WTC11 (cell line): ENCODE measurements around the gene TAF5L. TPM values are rescaled to one million over a fixed set of nuclear protein-coding genes. Genes with fewer than 3 reads are reported as not detected.
A peak's percentile ranks its signal among the peaks of the same experiment; 100 is the strongest.

ENCODE experiments used
- ARID4B ChIP-seq: sonication (generic); formaldehyde crosslinking; IDR thresholded peaks from 2 replicates; pipeline ENCODE4 v1.8.0; 2023; ENCODE audit warnings: missing genetic modification reagents, mild to moderate bottlenecking, borderline replicate concordance
- ATF1 ChIP-seq: sonication (generic); formaldehyde crosslinking; IDR thresholded peaks from 2 replicates; pipeline ENCODE4 v1.8.1; 2023; ENCODE audit warnings: mild to moderate bottlenecking, moderate library complexity, missing genetic modification reagents
- ATF3 ChIP-seq: sonication (generic); formaldehyde crosslinking; conservative IDR thresholded peaks from 2 replicates; pipeline ENCODE4 v1.8.1; 2022; ENCODE audit warnings: mild to moderate bottlenecking, missing genetic modification reagents
- CBFB ChIP-seq: sonication (generic); formaldehyde crosslinking; IDR thresholded peaks from 2 replicates; pipeline ENCODE4 v1.8.1; 2022; ENCODE audit warnings: mild to moderate bottlenecking, low read depth, missing genetic modification reagents
- CDX4 ChIP-seq: fragments of 250-450 bp; sonication (Bioruptor Pico); IDR thresholded peaks from 2 replicates; pipeline ENCODE4 v1.9.0; 2021; ENCODE audit warnings: moderate library complexity, mild to moderate bottlenecking, inconsistent platforms, borderline replicate concordance
- CTCF ChIP-seq: fragments of 200-600 bp; IDR thresholded peaks from 2 replicates; pipeline ENCODE4 v1.8.0; 2022; ENCODE audit warnings: antibody characterized with exemption
- E2F4 ChIP-seq: sonication (generic); formaldehyde crosslinking; IDR thresholded peaks from 2 replicates; pipeline ENCODE4 v1.8.1; 2022; ENCODE audit warnings: low read depth, mild to moderate bottlenecking, moderate library complexity, missing genetic modification reagents, borderline replicate concordance
- ERG ChIP-seq: fragments of 250-450 bp; sonication (Bioruptor Pico); IDR thresholded peaks from 2 replicates; pipeline ENCODE4 v1.8.0; 2021; ENCODE audit warnings: mild to moderate bottlenecking
- FOXK1 ChIP-seq: sonication (generic); formaldehyde crosslinking; IDR thresholded peaks from 2 replicates; pipeline ENCODE4 v1.8.0; 2022; ENCODE audit warnings: mild to moderate bottlenecking, moderate library complexity, missing genetic modification reagents
- GABPB1 ChIP-seq: sonication (generic); formaldehyde crosslinking; IDR thresholded peaks from 2 replicates; pipeline ENCODE4 v1.8.1; 2023; ENCODE audit warnings: mild to moderate bottlenecking, missing genetic modification reagents
- IRF1 ChIP-seq: sonication (generic); formaldehyde crosslinking; IDR thresholded peaks from 2 replicates; pipeline ENCODE4 v1.8.0; 2023; ENCODE audit warnings: missing genetic modification reagents
- JUN ChIP-seq: sonication (generic); formaldehyde crosslinking; IDR thresholded peaks from 2 replicates; pipeline ENCODE4 v1.8.0; 2023; ENCODE audit warnings: mild to moderate bottlenecking, missing genetic modification reagents
- KAT7 ChIP-seq: sonication (generic); formaldehyde crosslinking; IDR thresholded peaks from 2 replicates; pipeline ENCODE4 v1.8.1; 2023; ENCODE audit warnings: missing genetic modification reagents, mild to moderate bottlenecking, borderline replicate concordance
- MYBL2 ChIP-seq: sonication (generic); formaldehyde crosslinking; IDR thresholded peaks from 2 replicates; pipeline ENCODE4 v1.8.1; 2023; ENCODE audit warnings: mild to moderate bottlenecking, moderate library complexity, missing genetic modification reagents
- NFE2L1 ChIP-seq: sonication (generic); formaldehyde crosslinking; IDR thresholded peaks from 2 replicates; pipeline ENCODE4 v1.8.1; 2023; ENCODE audit warnings: missing genetic modification reagents
- NFYB ChIP-seq: sonication (generic); formaldehyde crosslinking; conservative IDR thresholded peaks from 2 replicates; pipeline ENCODE4 v1.8.0; 2022; ENCODE audit warnings: low read depth, missing genetic modification reagents
- NR1H2 ChIP-seq: sonication (generic); formaldehyde crosslinking; IDR thresholded peaks from 2 replicates; pipeline ENCODE4 v1.9.0; 2021; ENCODE audit warnings: mild to moderate bottlenecking, moderate library complexity, missing genetic modification reagents
- OVOL2 ChIP-seq: fragments of 250-450 bp; sonication (Bioruptor Pico); IDR thresholded peaks from 2 replicates; pipeline ENCODE4 v1.9.0; 2021; ENCODE audit warnings: mild to moderate bottlenecking, borderline replicate concordance
- SOX15 ChIP-seq: fragments of 250-450 bp; sonication (Bioruptor Pico); IDR thresholded peaks from 2 replicates; pipeline ENCODE4 v1.9.0; 2021; ENCODE audit warnings: mild to moderate bottlenecking
- SP1 ChIP-seq: sonication (generic); formaldehyde crosslinking; conservative IDR thresholded peaks from 2 replicates; pipeline ENCODE4 v1.8.1; 2022; ENCODE audit warnings: missing genetic modification reagents
- ZNF121 ChIP-seq: sonication (generic); formaldehyde crosslinking; IDR thresholded peaks from 2 replicates; pipeline ENCODE4 v1.8.0; 2023; ENCODE audit warnings: missing genetic modification reagents
- ZNF281 ChIP-seq: sonication (generic); formaldehyde crosslinking; IDR thresholded peaks from 2 replicates; pipeline ENCODE4 v1.8.0; 2023; ENCODE audit warnings: mild to moderate bottlenecking, missing genetic modification reagents
- total RNA-seq: library from RNA; stranded (reverse); gene quantifications from 3 replicates; pipeline ENCODE4 v1.2.3, GENCODE V29; 2021

The TAF5L gene
- total RNA-seq, 1 experiment from 2014 or later = 23.8 TPM

- TF ChIP-seq ZNF281 (CRISPR knock-in tag) = no peak
- no peak for TF ChIP-seq JUN (CRISPR knock-in tag)
- TF ChIP-seq CBFB (CRISPR knock-in tag) = peak; percentile 88
- TF ChIP-seq NR1H2 = no peak
- no peak for TF ChIP-seq SOX15 (CRISPR knock-in tag)
- TF ChIP-seq CTCF = no peak
- TF ChIP-seq SP1 (CRISPR knock-in tag) = peak; percentile 82
- TF ChIP-seq FOXK1 (CRISPR knock-in tag) = peak; percentile 94
- no peak for TF ChIP-seq ATF3 (CRISPR knock-in tag)
- no peak for TF ChIP-seq CDX4 (CRISPR knock-in tag)
- TF ChIP-seq MYBL2 = peak; percentile 59; the same call in 1 of the 2 replicates
- no peak for TF ChIP-seq ZNF121 (CRISPR knock-in tag)
- no peak for TF ChIP-seq OVOL2 (CRISPR knock-in tag)
- TF ChIP-seq NFE2L1 (CRISPR knock-in tag) = no peak
- no peak for TF ChIP-seq KAT7 (CRISPR knock-in tag)
- peak; percentile 69 for TF ChIP-seq NFYB (CRISPR knock-in tag)
- no peak for TF ChIP-seq ERG
- TF ChIP-seq ARID4B = peak; percentile 33; the same call in 1 of the 2 replicates
- peak; percentile 17; the same call in 1 of the 2 replicates for TF ChIP-seq IRF1
- TF ChIP-seq E2F4 (CRISPR knock-in tag) = peak; percentile 52; the same call in 1 of the 2 replicates
- TF ChIP-seq ATF1 (CRISPR knock-in tag) = peak; percentile 17; the same call in 1 of the 2 replicates
- peak; percentile 56; the same call in 1 of the 2 replicates for TF ChIP-seq GABPB1
Measured at GRCh38 chr1:229625915-229626831, at the start of gene TAF5L, which contains the start of gene URB2 (continued).
